Esophagus muscularis mucosa (tissue), 4 donors: ENCODE results near the gene SUFU.

Experiments used
- CTCF ChIP-seq, 3 experiments: fragments of 200-600 bp in 2 of 3; fragments of 450-650 bp in 1 of 3; sonication (generic) in 2 of 3; IDR thresholded peaks; one replicate each; pipeline ENCODE4 v1.5.1; 2017 to 2019; ENCODE audit warnings: antibody characterized with exemption in 3 of 3, mild to moderate bottlenecking in 2 of 3, moderate library complexity in 1 of 3
- EP300 ChIP-seq: sonication (generic); formaldehyde crosslinking; IDR thresholded peaks from one replicate; pipeline ENCODE4 v1.6.1; 2017; ENCODE audit warnings: antibody characterized with exemption
- POLR2A ChIP-seq: fragments of 450-650 bp; IDR thresholded peaks from one replicate; pipeline ENCODE4 v1.6.1; 2017; ENCODE audit warnings: antibody characterized with exemption, moderate library complexity, mild to moderate bottlenecking, low read depth
- POLR2AphosphoS5 ChIP-seq, 2 donors: sonication (generic); formaldehyde crosslinking; IDR thresholded peaks; one replicate each; pipeline ENCODE4 v1.6.1; 2017; ENCODE audit warnings: antibody characterized with exemption in 2 of 2

- TF ChIP-seq CTCF (IDR thresholded peaks at IDR 0.05): no peak
- TF ChIP-seq POLR2AphosphoS5 (IDR thresholded peaks at IDR 0.05): no peak
- TF ChIP-seq POLR2A: no peak
- no peak for TF ChIP-seq EP300
These were observed 8.0 kb downstream of the SUFU start for GRCh38 chr10:102511583-102512274.
